Measurements from ENCODE around the gene HRCT1.

HRCT1 gene

GRCh38 chr9:35859990-35860339, 46.0 kb upstream of the HRCT1 start:
- H3K9me3 Mint-ChIP-seq, result no peaks in the 10 kb centered on the region
- H3K4me1 Mint-ChIP-seq, result no peaks in the 10 kb centered on the region
- H3K27me3 Mint-ChIP-seq (ENCODE audit: low read depth), result peaks cover 18% of the 10 kb centered on the region
- TF ChIP-seq, protein P1, sequence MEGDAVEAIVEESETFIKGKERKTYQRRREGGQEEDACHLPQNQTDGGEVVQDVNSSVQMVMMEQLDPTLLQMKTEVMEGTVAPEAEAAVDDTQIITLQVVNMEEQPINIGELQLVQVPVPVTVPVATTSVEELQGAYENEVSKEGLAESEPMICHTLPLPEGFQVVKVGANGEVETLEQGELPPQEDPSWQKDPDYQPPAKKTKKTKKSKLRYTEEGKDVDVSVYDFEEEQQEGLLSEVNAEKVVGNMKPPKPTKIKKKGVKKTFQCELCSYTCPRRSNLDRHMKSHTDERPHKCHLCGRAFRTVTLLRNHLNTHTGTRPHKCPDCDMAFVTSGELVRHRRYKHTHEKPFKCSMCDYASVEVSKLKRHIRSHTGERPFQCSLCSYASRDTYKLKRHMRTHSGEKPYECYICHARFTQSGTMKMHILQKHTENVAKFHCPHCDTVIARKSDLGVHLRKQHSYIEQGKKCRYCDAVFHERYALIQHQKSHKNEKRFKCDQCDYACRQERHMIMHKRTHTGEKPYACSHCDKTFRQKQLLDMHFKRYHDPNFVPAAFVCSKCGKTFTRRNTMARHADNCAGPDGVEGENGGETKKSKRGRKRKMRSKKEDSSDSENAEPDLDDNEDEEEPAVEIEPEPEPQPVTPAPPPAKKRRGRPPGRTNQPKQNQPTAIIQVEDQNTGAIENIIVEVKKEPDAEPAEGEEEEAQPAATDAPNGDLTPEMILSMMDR (IDR thresholded peaks at IDR 0.05; ENCODE audit: unreplicated experiment in 3 of 3), result no peak
- H3K27ac Mint-ChIP-seq, result no peak overlapping the region
- H3K36me3 Mint-ChIP-seq (ENCODE audit: low read depth), result peaks cover 3% of the 10 kb centered on the region
- H3K4me3 Mint-ChIP-seq, result no peak overlapping the region

DNA sequence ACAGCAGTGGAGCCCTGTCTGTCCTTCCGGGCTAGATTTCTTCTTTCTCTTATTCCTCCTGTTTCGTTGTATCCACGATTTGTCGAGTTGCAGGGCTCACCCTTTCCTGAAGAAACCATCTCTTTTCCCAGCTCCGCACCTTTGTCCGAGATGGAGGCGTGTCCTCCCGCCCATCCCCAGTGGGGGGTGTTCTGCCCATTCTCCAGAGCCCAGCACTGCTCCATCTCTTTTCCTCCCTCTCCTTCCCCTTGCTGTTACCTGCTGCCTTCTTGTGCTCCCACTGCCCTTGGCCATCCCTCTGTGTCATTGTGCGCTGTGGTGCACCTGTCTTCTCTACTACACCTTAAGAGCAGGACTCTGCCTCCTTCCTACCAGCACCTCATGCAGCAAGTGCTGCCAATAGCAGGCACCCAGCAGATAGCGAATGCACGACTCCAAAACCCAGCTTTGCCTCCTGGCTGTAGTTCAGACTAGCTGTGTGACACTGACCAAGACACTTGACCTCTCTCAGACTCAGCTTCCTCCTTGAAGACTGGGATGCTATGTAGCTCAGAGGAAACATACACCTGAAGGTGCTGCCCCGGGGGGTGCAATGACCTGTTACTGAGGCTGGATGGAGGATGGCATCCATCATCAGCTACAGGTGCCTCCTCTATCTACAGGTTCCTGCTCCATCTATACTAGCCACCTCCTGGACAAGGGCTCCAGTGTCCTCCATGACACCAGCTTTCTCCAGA, 44.7 kb upstream of the HRCT1 start:
- no peak overlapping the region for H3K27ac Mint-ChIP-seq
- no peaks in the 10 kb centered on the region for H3K9me3 Mint-ChIP-seq
- H3K4me3 Mint-ChIP-seq, result no peak overlapping the region
- TF ChIP-seq, protein P1 (IDR thresholded peaks at IDR 0.05; ENCODE audit: unreplicated experiment in 3 of 3), result no peak
- no peaks in the 10 kb centered on the region for H3K36me3 Mint-ChIP-seq (ENCODE audit: low read depth)
- H3K27me3 Mint-ChIP-seq (ENCODE audit: low read depth), result peaks cover 21% of the 10 kb centered on the region
- H3K4me1 Mint-ChIP-seq, result no peaks in the 10 kb centered on the region

GRCh38 chr9:35862328-35862727, 43.7 kb upstream of the HRCT1 start:
- Mint-ChIP-seq H3K27me3 (ENCODE audit: low read depth) (peaks cover 21% of the 10 kb centered on the region), H3K9me3 (no peaks in the 10 kb centered on the region), H3K36me3 (ENCODE audit: low read depth) (no peaks in the 10 kb centered on the region), H3K27ac (no peak overlapping the region), H3K4me3 (no peak overlapping the region), H3K4me1 (no peaks in the 10 kb centered on the region)
- TF ChIP-seq, protein P1 (IDR thresholded peaks at IDR 0.05; ENCODE audit: unreplicated experiment in 3 of 3), result no peak

DNA sequence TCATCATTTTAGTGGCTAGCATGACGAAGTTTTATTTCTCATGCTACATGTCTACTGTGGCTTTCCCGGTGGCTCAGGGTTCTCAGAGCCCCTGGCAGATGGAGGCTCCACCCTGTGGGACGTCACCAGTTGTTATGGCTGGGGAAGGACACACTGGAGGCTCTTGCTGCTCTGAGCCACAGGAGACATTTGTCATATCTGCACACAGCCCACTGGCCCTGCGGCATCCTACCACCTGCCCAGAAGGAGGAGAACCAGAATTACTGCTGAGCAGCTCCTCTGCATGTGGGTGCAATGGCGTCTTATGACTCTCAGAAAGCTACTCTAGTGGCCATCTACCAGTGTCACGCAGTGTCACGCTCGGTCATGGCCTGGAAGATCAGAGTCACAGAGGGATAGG, 42.4 kb upstream of the HRCT1 start:
- no peaks in the 10 kb centered on the region for H3K36me3 Mint-ChIP-seq (ENCODE audit: low read depth)
- no peak overlapping the region for H3K27ac Mint-ChIP-seq

DNA sequence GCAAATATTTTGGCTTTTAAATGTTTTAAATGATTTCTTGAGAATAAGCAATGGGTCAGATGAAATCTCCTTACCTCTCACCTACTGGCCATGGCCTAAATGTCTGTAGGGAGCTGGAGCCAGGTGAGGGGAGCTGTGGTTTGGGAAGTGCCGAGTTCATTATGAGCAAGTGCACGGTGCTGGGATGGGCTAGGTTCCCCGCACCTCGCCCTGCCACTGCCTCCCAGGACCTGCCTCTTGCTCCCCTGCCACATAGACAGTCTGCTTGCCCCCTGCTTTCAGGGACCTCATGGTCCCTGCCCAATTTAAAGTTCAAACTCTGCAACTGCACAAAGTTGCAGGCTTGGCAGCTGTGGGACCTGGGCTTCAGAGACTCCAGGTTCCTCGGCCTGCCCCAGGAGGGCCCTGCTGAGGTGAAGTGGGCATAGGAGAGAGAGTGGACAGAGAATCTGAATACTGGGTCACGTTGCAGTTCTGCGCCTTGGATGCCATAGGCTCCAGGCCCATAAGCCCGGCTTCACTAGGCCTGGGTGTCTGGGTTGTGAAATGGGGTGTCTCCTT, 41.2 kb upstream of the HRCT1 start:
- Mint-ChIP-seq H3K36me3 (ENCODE audit: low read depth) (no peaks in the 10 kb centered on the region), H3K4me1 (no peaks in the 10 kb centered on the region), H3K27me3 (ENCODE audit: low read depth) (peaks cover 21% of the 10 kb centered on the region), H3K9me3 (no peaks in the 10 kb centered on the region), H3K4me3 (no peak overlapping the region), H3K27ac (no peak overlapping the region)
- TF ChIP-seq, protein P1 (IDR thresholded peaks at IDR 0.05; ENCODE audit: unreplicated experiment in 3 of 3), result no peak

More for the DNA sequence above, 42.4 kb upstream of the HRCT1 start:
- Mint-ChIP-seq H3K9me3 (no peaks in the 10 kb centered on the region), H3K4me3 (no peak overlapping the region), H3K4me1 (no peaks in the 10 kb centered on the region), H3K27me3 (ENCODE audit: low read depth) (peaks cover 21% of the 10 kb centered on the region)
- TF ChIP-seq, protein P1 (IDR thresholded peaks at IDR 0.05; ENCODE audit: unreplicated experiment in 3 of 3), result no peak

- Mint-ChIP-seq H3K4me3 (no peak overlapping the region), H3K27me3 (ENCODE audit: low read depth) (peaks cover 5% of the 10 kb centered on the region), H3K27ac (no peak overlapping the region), H3K4me1 (no peaks in the 10 kb centered on the region), H3K9me3 (no peaks in the 10 kb centered on the region), H3K36me3 (ENCODE audit: low read depth) (no peaks in the 10 kb centered on the region)
- TF ChIP-seq, protein P1 (IDR thresholded peaks at IDR 0.05; ENCODE audit: unreplicated experiment in 3 of 3), result no peak
Observed at GRCh38 chr9:35867538-35867937, 38.5 kb upstream of the HRCT1 start.
